Calu3 (cell line): Measurements from ENCODE around the gene RPUSD3. TPM values are rescaled to one million over a fixed set of nuclear protein-coding genes. Genes with fewer than 3 reads are reported as not detected.
"Not testable (repeated sequence)": the region's sequence is repeated elsewhere in the genome, so short reads cannot be mapped to it uniquely, and the experiment has no call there.

Experiments used
- BruUV-seq: library from RNA; stranded (reverse); fragments of 400-500 nt; replicated peaks from 2 replicates; lab custom pipeline; 2021; lab: Mats Ljungman, UMichigan
- CTCF ChIA-PET: fragments of 300-600 bp; sonication (Branson Sonifier 250); formaldehyde crosslinking; loops from one replicate; lab custom pipeline; 2022; ENCODE audit warnings: antibody characterized with exemption; lab: Charles Lee
- DNase-seq: peaks from one replicate; pipeline ENCODE4 v3.0.0; 2022
- H3K27ac Mint-ChIP-seq: one replicate; pipeline ENCODE4 v1.8.0; 2022; ENCODE audit warnings: mixed read lengths; ENCODE audit not compliant: unreplicated experiment
- H3K27me3 Mint-ChIP-seq: one replicate; pipeline ENCODE4 v1.8.0; 2022; ENCODE audit warnings: mixed read lengths; ENCODE audit not compliant: unreplicated experiment
- H3K36me3 Mint-ChIP-seq: one replicate; pipeline ENCODE4 v1.8.0; 2022; ENCODE audit warnings: mild to moderate bottlenecking, moderate library complexity, mixed read lengths; ENCODE audit not compliant: insufficient read depth, unreplicated experiment
- H3K4me1 Mint-ChIP-seq: one replicate; pipeline ENCODE4 v1.8.0; 2022; ENCODE audit warnings: mild to moderate bottlenecking, low read depth, mixed read lengths; ENCODE audit not compliant: unreplicated experiment
- H3K4me3 Mint-ChIP-seq: one replicate; pipeline ENCODE4 v1.8.0; 2022; ENCODE audit warnings: mild to moderate bottlenecking, low read depth, moderate library complexity, mixed read lengths; ENCODE audit not compliant: unreplicated experiment
- H3K9me3 Mint-ChIP-seq: one replicate; pipeline ENCODE4 v1.8.0; 2022; ENCODE audit warnings: low read depth, mixed read lengths; ENCODE audit not compliant: unreplicated experiment
- intact Hi-C: fragments of 100-400 bp; cut with micrococcal nuclease; formaldehyde crosslinking; loops from one replicate; pipeline ENCODE4 v1.10.0; 2022; ENCODE audit not compliant: unreplicated experiment
- total RNA-seq: library from RNA; stranded (reverse); gene quantifications from 2 replicates; pipeline ENCODE4 v1.2.3, GENCODE V29; 2022
- TF ChIP-seq, protein P1 (sequence below): fragments of 200-600 bp; IDR thresholded peaks from one replicate; pipeline ENCODE4 v1.8.0; 2022; ENCODE audit warnings: antibody characterized with exemption; ENCODE audit not compliant: unreplicated experiment

Gene RPUSD3
- total RNA-seq, 1 experiment from 2014 or later = 41.7 TPM

DNA sequence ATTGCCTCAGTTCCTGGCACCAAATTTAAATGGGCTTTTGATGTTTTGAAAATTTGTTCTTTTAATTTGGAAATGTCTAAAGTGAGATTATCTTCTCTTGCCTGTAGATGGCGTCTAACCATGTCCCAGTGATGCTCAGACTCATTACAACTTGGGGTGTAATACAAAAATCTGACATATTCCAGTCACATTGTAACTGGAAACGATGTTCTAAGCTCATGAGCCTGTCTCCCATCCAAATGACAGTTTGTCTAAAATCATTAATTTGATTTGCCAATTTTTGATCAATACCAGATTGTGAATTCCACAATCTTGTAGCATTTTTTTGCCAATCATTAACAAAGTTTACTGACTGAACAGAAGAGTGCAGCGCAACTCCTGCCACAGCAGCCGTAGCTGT, 5.1 kb upstream of the RPUSD3 start:
- not testable (repeated sequence) for H3K36me3 Mint-ChIP-seq
- CTCF ChIA-PET = interaction anchor here (1.4 kb wide), 1 partner anchor 97 kb away, joined by 9 read pairs; no protein-coding TSS in a partner anchor

DNA sequence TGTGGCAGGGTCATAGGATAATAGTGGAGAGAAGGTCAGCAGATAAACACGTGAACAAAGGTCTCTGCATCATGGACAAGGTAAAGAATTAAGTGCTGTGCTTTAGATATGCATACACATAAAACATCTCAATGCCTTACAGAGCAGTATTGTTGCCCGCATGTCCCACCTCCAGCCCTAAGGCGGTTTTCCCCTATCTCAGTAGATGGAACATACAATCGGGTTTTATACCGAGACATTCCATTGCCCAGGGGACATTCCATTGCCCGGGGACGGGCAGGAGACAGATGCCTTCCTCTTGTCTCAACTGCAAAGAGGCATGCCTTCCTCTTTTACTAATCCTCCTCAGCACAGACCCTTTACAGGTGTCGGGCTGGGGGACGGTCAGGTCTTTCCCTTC, 4.1 kb upstream of the RPUSD3 start:
- intact Hi-C loops = loop anchor here (5.0 kb wide), 2 partner anchors 49 to 84 kb away; partner anchors contain the start of gene CRELD1
- not testable (repeated sequence) for H3K4me1 Mint-ChIP-seq, H3K9me3 Mint-ChIP-seq, DNase-seq, H3K4me3 Mint-ChIP-seq, H3K27ac Mint-ChIP-seq, BruUV-seq
- Mint-ChIP-seq H3K27me3 (peaks cover 19% of the 10 kb centered on the region), H3K36me3 (peaks cover 11% of the 10 kb centered on the region)
- CTCF ChIA-PET = interaction anchor here (1.4 kb wide), 1 partner anchor 98 kb away, joined by 9 read pairs; no protein-coding TSS in a partner anchor

More for the DNA sequence above, 5.1 kb upstream of the RPUSD3 start:
- TF ChIP-seq, protein P1, sequence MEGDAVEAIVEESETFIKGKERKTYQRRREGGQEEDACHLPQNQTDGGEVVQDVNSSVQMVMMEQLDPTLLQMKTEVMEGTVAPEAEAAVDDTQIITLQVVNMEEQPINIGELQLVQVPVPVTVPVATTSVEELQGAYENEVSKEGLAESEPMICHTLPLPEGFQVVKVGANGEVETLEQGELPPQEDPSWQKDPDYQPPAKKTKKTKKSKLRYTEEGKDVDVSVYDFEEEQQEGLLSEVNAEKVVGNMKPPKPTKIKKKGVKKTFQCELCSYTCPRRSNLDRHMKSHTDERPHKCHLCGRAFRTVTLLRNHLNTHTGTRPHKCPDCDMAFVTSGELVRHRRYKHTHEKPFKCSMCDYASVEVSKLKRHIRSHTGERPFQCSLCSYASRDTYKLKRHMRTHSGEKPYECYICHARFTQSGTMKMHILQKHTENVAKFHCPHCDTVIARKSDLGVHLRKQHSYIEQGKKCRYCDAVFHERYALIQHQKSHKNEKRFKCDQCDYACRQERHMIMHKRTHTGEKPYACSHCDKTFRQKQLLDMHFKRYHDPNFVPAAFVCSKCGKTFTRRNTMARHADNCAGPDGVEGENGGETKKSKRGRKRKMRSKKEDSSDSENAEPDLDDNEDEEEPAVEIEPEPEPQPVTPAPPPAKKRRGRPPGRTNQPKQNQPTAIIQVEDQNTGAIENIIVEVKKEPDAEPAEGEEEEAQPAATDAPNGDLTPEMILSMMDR = peak; percentile 21
- H3K4me3 Mint-ChIP-seq, DNase-seq, BruUV-seq, H3K9me3 Mint-ChIP-seq, H3K27ac Mint-ChIP-seq: not testable (repeated sequence)
- intact Hi-C loops = loop anchor here (5.0 kb wide), 2 partner anchors 48 to 83 kb away; partner anchors contain the start of gene CRELD1
- Mint-ChIP-seq H3K27me3 (peaks cover 29% of the 10 kb centered on the region), H3K4me1 (peaks cover 15% of the 10 kb centered on the region)

DNA sequence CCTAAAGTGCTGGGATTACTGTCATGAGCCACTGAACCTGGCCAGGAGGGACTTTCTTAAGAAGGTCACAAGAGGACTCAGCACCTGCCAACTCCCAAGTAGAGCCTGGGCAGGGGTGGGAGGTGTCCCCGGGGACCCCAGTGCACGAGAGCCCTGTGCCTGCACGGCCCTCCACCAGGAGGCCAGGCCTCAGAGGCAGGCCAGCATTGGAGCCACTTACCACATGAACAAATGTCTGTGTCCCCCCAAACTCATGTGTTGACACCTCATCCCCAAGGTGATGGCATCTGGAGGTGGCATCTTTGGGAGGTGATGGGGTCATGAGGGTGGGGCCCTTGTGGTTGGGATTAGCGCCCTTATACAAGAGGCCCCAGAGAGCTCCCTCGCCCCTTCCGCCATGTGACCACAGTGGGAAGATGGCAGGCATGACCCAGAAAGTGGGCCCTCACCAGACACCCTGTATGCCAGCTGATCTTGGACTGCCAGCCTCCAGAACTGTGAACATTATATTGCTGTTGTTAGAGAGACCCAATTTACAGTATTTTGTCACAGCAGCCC, 3.2 kb upstream of the RPUSD3 start:
- intact Hi-C loops = loop anchor here (5.0 kb wide), 2 partner anchors 50 to 85 kb away; partner anchors contain the start of gene CRELD1
- Mint-ChIP-seq H3K9me3 (no peaks in the 10 kb centered on the region), H3K4me3 (no peak overlapping the region), H3K27ac (no peak overlapping the region), H3K36me3 (peaks cover 17% of the 10 kb centered on the region), H3K27me3 (peaks cover 10% of the 10 kb centered on the region), H3K4me1 (peaks cover 17% of the 10 kb centered on the region)
- DNase-seq = no peak
- TF ChIP-seq, protein P1 = no peak
- no TSS peak for BruUV-seq
- CTCF ChIA-PET = no interaction called here

DNA sequence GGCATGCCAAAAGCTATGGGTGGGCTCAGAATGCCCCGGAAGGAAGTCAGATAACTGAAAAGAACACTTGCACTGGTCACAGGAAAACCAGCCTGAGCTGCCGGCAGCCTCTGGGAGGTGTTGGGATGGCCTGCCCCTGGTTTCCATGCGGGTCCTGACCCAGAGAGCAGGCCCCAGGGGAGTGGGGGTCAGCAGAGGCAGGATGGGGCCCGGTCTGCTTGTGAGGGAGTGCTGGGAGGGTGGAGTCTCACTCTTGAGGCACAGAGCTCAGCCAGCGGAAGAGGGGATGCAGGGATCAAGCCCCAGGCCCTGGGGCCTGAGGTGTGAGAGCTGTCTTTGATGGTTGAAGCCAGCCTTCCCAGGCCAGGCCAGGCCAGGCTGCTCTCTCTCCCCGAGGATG, 2.4 kb upstream of the RPUSD3 start:
- TF ChIP-seq, protein P1 = no peak
- BruUV-seq = no TSS peak
- Mint-ChIP-seq H3K27me3 (peaks cover 2% of the 10 kb centered on the region), H3K27ac (no peak overlapping the region), H3K4me3 (no peak overlapping the region), H3K36me3 (peaks cover 20% of the 10 kb centered on the region), H3K9me3 (no peaks in the 10 kb centered on the region), H3K4me1 (peaks cover 18% of the 10 kb centered on the region)
- intact Hi-C loops = loop anchor here (5.0 kb wide), 2 partner anchors 51 to 86 kb away; partner anchors contain the start of gene CRELD1
- DNase-seq = no peak
- CTCF ChIA-PET = interaction anchor here (0.6 kb wide), 1 partner anchor 13 kb away, joined by 4 read pairs; no protein-coding TSS in a partner anchor

DNA sequence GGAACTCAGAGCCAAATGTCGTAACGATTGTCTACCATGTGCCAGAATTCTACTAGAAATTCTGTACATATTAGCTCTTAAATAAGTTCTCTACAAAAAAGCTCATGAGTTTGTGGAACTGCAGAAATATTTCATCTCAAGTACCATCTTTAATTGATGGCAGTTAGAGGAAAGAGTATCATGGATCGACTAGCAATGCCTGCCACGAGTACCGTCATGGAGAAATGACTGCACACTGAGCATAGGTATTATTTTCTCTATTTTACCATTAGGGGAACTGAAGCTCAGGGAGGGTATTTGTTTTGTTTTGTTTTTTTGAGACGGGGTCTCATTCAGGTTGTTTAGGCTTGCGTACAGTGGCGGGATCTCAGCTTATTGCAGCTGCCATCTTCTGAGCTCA, 2.8 kb downstream of the RPUSD3 start:
- H3K4me3 Mint-ChIP-seq = no peak overlapping the region
- intact Hi-C loops = no loop called here
- H3K27ac Mint-ChIP-seq = no peak overlapping the region
- H3K9me3 Mint-ChIP-seq = no peaks in the 10 kb centered on the region
- TF ChIP-seq, protein P1 = no peak
- no peaks in the 10 kb centered on the region for H3K27me3 Mint-ChIP-seq
- H3K36me3 Mint-ChIP-seq = peaks cover 28% of the 10 kb centered on the region
- no TSS peak for BruUV-seq
- no peak for DNase-seq
- CTCF ChIA-PET = no interaction called here
- H3K4me1 Mint-ChIP-seq = peaks cover 10% of the 10 kb centered on the region
